T47D (cell line): ENCODE data around the gene GPR132.

Source experiments
- DNase-seq, 2 experiments: peaks; one replicate each; pipeline versions ENCODE4 v3.0.0 to v3.0.0-alpha.2; 2011 to 2012; ENCODE audit warnings: low read depth in 1 of 2, low spot score in 1 of 2
- JUND ChIP-seq: IDR thresholded peaks from 2 replicates; pipeline ENCODE4 v1.6.1; 2012; ENCODE audit warnings: low read depth
- in situ Hi-C: cut with HindIII; loops from 2 replicates; pipeline ENCODE4 v1.10.0; 2016; ENCODE audit warnings: low sequenced_read_pairs, low pct_unique_long_range_greater_than_20kb

The GPR132 gene

DNA sequence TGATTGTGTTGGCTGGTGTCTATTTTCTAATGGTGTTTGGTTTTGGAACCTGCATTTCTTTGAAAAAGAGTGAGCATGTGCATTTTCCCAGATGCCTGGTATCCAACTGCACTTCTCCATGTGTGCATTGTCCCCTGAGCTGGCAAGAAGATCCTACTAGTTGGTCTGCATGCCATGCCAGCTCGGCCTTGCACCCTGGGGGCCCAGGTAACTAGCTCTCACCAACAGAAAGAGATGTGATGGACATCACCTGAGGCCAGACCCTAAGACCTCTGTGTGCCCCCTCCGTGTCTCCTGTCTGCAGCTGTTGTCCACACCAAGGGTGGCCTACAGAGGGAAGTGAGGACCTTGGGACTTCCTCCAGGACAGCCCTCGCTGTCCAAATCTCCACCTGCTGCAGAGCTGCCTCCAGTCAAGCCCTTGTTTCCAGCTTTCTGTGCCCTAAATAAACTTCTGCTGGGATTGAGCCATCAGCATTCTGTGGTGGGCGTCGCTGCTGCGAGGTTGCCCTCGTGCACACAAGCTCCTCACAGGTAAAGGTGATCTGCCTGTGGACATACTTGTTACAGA lies 30.1 kb upstream of the GPR132 start:
- TF ChIP-seq JUND = no peak
- DNase-seq = no peak
- in situ Hi-C loops = no loop called here

DNA sequence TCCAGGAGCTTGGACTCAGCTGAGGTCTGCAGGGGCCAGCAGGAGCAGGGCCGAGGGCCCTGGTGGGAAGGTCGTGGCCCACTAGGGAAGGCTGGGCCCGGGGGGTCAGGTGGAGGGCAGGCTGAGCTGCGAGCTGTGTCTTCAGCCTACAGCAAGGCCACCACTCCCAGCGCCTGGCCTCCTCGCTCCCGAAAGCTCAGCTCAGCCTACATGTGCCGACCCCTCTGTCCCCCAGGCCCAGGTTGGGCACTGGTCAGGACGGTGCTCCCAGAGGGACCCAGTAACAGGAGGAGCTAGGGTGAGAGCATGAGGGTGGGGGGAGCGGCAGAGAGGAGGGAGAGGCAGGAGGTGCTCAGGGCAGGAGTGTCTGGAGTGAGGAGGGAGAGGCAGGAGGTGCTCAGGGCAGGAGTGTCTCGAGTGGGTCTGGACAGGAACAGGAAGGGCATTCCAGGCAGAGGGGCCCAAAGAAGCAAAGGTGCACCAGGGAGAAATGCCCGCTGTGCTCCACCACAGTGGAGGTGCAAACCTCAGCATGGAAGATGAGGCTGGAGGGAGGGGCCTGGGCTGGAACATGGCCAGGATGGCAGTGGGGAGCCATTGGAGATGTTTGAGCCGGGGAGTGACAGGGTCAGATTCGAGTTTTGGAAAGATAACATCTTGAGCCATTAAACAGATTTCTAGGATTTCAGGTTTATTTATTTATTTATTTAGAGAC lies 29.1 kb upstream of the GPR132 start:
- in situ Hi-C loops = no loop called here
- no peak for DNase-seq
- TF ChIP-seq JUND = no peak

DNA sequence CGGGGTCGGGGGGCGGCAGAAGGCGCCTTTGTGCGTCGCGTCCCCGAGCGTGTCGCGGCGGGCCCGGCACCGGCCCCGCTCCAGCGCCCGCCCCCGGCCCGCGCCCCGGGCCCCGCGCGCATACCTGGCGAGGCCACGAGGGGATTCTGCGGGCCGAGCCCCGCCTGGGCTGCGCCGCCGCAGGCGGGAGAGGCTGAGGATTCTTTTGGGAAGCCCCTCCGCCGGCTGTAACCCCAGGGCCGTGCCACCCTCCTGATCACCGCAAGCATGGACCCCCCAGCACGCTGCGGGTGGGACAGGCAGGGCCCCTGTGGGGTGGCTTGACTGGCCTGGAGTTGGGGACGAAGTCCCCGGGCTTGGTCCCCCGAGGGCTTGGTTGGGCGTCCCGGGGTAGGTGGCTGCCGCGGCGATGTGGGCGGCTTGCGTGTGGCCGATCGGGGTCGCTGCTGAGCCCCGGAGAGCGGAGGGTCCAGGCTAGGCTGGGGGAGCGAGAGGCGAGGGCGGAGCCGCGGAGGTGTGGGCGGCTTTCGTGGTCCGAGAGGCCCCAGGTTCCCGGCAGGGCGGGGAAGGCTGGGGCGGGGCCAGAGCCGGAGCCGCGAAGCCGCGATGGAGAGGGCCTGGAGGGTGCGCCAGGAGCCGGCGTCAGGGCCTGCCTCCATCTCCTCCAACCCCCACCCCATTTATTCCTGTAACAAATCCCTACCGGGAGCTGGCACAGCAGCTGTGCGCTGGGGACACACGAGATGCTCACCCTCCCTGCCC lies 28.4 kb upstream of the GPR132 start:
- in situ Hi-C loops = no loop called here
- TF ChIP-seq JUND = no peak
- DNase-seq = peak; percentile 92 to 94

- no peak for TF ChIP-seq JUND
- in situ Hi-C loops = no loop called here
- DNase-seq = peak; percentile 86 to 93
These were observed 27.8 kb upstream of the GPR132 start for GRCh38 chr14:105093038-105093430.

DNA sequence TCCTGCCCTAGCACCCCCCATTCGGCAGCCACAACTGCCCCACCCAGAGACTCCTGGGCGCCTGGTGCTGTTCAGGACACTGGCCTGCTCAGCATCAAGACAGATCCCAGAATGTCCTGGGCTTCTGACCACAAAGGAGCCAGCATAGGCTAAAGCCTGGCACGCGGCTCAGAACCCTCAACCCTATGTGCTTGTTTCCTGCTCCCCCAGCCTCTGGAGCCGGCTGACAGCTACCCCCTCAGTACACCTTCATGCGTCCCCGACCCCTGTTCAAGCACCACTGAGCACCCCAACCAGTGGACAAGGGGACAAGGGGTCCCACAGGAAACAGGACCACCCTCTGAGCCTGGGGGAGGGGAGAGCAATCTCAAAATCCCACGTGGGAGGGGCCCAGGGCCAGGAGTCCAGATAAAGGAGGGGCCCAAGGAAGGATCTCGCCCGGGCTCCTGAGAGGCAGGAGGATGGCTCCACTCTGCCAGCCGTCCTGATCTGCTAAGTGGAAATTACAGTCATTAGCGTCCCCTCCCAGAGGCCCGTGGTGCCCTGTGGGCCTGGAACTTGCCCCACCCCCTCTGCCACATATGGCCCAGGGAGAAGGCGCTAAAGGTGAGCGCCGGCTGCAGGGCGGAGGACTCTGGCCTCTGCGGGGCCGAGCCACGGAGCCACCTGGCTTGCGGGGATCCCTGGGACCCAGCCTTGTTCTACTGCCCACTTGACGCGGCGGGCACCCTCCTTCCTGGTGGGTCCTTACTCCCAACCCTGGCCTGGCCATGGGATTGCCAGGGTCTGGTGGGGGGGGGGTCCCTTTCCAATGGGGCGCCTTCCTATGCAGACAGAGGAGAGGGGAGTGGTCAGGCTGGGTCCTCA lies 27.2 kb upstream of the GPR132 start:
- in situ Hi-C loops = no loop called here
- TF ChIP-seq JUND = no peak

GRCh38 chr14:105091517-105092170 lies 26.4 kb upstream of the GPR132 start:
- TF ChIP-seq JUND = no peak
- peak; percentile 68 to 97 for DNase-seq
- in situ Hi-C loops = no loop called here

More for the DNA sequence above, 27.2 kb upstream of the GPR132 start:
- peak in 1 of 2 experiments; percentile 61 for DNase-seq

GRCh38 chr14:105091054-105091516 lies 25.9 kb upstream of the GPR132 start:
- in situ Hi-C loops = no loop called here
- DNase-seq = peak in 1 of 2 experiments; percentile 49
- no peak for TF ChIP-seq JUND

DNA sequence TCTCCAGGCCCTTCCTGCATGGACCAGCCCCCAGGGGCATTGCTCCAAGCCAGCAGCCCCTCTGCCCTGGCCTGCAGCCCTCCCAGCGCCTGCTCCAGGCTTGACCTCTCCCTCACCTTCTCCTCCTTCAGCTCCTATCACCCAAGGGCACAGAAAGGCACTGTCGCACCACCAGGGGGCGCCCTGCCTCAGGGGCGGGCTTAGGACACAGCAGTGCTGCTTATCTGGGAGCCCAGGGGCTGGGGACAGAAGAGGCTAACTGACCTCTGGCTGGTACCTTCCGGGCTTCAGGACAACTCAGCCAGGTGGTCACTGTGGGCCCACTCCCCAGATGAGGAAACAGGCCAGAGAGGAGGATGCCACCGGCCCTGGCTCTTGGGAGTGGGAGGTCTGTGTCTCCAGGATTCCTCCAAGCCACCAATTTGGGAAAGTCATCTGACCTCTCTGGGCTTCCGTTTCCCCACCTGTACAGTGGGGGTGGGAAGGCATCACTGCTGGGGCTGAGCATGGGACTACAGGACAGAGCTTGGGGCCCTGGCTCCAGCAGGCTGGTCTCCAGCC lies 25.3 kb upstream of the GPR132 start:
- DNase-seq = peak; percentile 80 to 90
- no peak for TF ChIP-seq JUND
- in situ Hi-C loops = no loop called here

DNA sequence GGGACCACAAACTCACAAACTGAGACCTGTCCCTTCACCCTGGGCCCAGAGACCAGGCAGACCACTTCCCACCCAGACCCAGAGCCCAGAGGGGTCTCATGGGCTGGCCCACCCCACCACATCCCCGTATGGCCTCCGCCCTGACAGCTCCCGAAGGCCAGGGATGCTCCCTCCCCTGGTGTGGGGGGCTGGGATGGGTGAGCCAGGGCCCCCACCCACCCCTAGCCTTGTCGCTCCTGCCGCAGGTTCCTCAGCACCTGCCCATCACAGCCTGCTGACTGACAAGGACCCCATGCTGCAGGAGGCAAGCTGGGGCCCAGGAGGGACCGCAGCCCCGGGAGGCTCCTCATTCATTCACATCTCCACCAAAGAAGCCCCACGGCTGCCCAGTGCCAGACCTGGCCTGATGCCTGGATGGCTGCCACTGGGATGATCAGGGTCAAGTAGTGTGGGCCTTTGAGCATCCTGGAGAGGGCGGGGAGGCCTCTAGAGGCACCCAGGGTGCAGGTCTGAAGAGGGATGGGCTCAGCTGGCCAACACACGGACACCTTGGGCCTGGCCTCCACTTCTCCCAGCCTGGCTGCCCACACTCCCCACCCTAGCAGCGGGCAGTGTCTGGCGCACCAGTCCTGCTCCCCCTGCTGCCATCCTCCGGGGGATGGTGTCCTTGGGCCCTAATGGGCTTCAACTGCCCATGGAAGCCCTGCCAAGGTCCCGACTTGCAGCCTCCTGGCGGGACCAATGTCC lies 24.7 kb upstream of the GPR132 start:
- in situ Hi-C loops = no loop called here
- no peak for TF ChIP-seq JUND
- DNase-seq = no peak

- DNase-seq = no peak
- in situ Hi-C loops = no loop called here
- TF ChIP-seq JUND = no peak
These were observed 23.8 kb upstream of the GPR132 start for GRCh38 chr14:105088812-105089745.
